Colonic mucosa (tissue), 4 donors: ENCODE measurements around the gene NOC2L. TPM values are rescaled to one million over a fixed set of nuclear protein-coding genes. Genes with fewer than 3 reads are reported as not detected.
A peak's percentile ranks its signal among the peaks of the same experiment; 100 is the strongest.

Experiments
- DNase-seq: peaks from one replicate; pipeline ENCODE4 v3.0.0-alpha.2; 2020
- H3K27ac ChIP-seq: fragments of 200-600 bp; one replicate; pipeline ENCODE4 v1.8.0; 2021
- H3K27me3 ChIP-seq: fragments of 200-600 bp; one replicate; pipeline ENCODE4 v1.8.0; 2021
- H3K36me3 ChIP-seq: fragments of 200-600 bp; one replicate; pipeline ENCODE4 v1.8.0; 2021
- H3K4me1 ChIP-seq: fragments of 200-600 bp; one replicate; pipeline ENCODE4 v1.8.0; 2021; ENCODE audit warnings: mild to moderate bottlenecking
- H3K4me3 ChIP-seq: fragments of 200-600 bp; one replicate; pipeline ENCODE4 v1.8.0; 2021
- H3K9ac ChIP-seq, 2 donors: one replicate each; pipeline ENCODE4 v1.7.0; 2013; ENCODE audit warnings: control low read depth in 2 of 2, low read depth in 2 of 2, low read length in 2 of 2
- H3K9me3 ChIP-seq: fragments of 200-600 bp; one replicate; pipeline ENCODE4 v1.8.0; 2021
- CTCF ChIP-seq: fragments of 200-600 bp; IDR thresholded peaks from one replicate; pipeline ENCODE4 v1.8.0; 2022; ENCODE audit warnings: antibody characterized with exemption, mild to moderate bottlenecking
- intact Hi-C: fragments of 100-400 bp; cut with DNase I; formaldehyde crosslinking; loops from one replicate; pipeline ENCODE4 v1.14.1; 2022
- total RNA-seq, 2 donors: library from RNA; stranded (reverse); fragmentation: NEBNext Ultra II Directional in 1 of 2; extraction: Animal tissue kit (Norgen Biotek cat#: 25700) in 1 of 2; gene quantifications; one replicate each; pipeline ENCODE4 v1.2.1, GENCODE V29; 2021
- donor health status: healthy.
- donor health status: DM: no; HTN: no; CAD: no.
- donor health status: DM: no; HTN: no; CAD: no.

NOC2L gene
- total RNA-seq, 2 donors from 2014 or later: 46.9 to 127 TPM

GRCh38 chr1:1004420-1004779 lies 45.3 kb upstream of the NOC2L start:
- no peak overlapping the region for H3K9ac ChIP-seq
- intact Hi-C loops: no loop called here
- H3K27ac ChIP-seq: no peak overlapping the region
- DNase-seq: no peak
- no peak overlapping the region for H3K4me3 ChIP-seq
- no peak for TF ChIP-seq CTCF
- no peaks in the 10 kb centered on the region for H3K9me3 ChIP-seq
- peaks cover 21% of the 10 kb centered on the region for H3K4me1 ChIP-seq
- no peaks in the 10 kb centered on the region for H3K27me3 ChIP-seq
- no peaks in the 10 kb centered on the region for H3K36me3 ChIP-seq

GRCh38 chr1:1003618-1004419 lies 44.8 kb upstream of the NOC2L start:
- intact Hi-C loops: no loop called here
- Histone ChIP-seq H3K4me1 (peaks cover 21% of the 10 kb centered on the region), H3K36me3 (no peaks in the 10 kb centered on the region), H3K9ac (no peak overlapping the region), H3K4me3 (no peak overlapping the region), H3K27ac (no peak overlapping the region), H3K27me3 (peaks cover 2% of the 10 kb centered on the region), H3K9me3 (no peaks in the 10 kb centered on the region)
- no peak for TF ChIP-seq CTCF
- DNase-seq: no peak

GRCh38 chr1:1001057-1001783 lies 42.2 kb upstream of the NOC2L start:
- H3K36me3 ChIP-seq: no peaks in the 10 kb centered on the region
- intact Hi-C loops: no loop called here
- H3K9me3 ChIP-seq: no peaks in the 10 kb centered on the region
- H3K4me1 ChIP-seq: peaks cover 21% of the 10 kb centered on the region
- peak overlapping the region; percentile 46 to 73 for H3K9ac ChIP-seq
- no peak for TF ChIP-seq CTCF
- peak overlapping the region; percentile 91 for H3K27ac ChIP-seq
- H3K4me3 ChIP-seq: peak overlapping the region; percentile 54
- H3K27me3 ChIP-seq: peaks cover 14% of the 10 kb centered on the region
- peak; percentile 30 for DNase-seq

- H3K4me3 ChIP-seq: peak overlapping the region; percentile 54
- no peaks in the 10 kb centered on the region for H3K36me3 ChIP-seq
- TF ChIP-seq CTCF: no peak
- H3K27me3 ChIP-seq: peaks cover 14% of the 10 kb centered on the region
- H3K4me1 ChIP-seq: peaks cover 15% of the 10 kb centered on the region
- H3K9ac ChIP-seq: peak overlapping the region; percentile 46 to 73
- peak overlapping the region; percentile 91 for H3K27ac ChIP-seq
- peak; percentile 82 for DNase-seq
- H3K9me3 ChIP-seq: no peaks in the 10 kb centered on the region
- intact Hi-C loops: no loop called here
Observed at GRCh38 chr1:1000357-1001056, 41.5 kb upstream of the NOC2L start.

- intact Hi-C loops: no loop called here
- DNase-seq: peak; percentile 94
- no peak for TF ChIP-seq CTCF
- H3K36me3 ChIP-seq: no peaks in the 10 kb centered on the region
- H3K27ac ChIP-seq: peak within 1 kb of the TSS; percentile 91
- H3K27me3 ChIP-seq: peaks cover 14% of the 10 kb centered on the region
- H3K9me3 ChIP-seq: no peaks in the 10 kb centered on the region
- H3K4me3 ChIP-seq: peak within 1 kb of the TSS; percentile 54
- H3K9ac ChIP-seq: peak within 1 kb of the TSS; percentile 46 to 73
- peaks cover 8% of the 10 kb centered on the region for H3K4me1 ChIP-seq
Observed at GRCh38 chr1:999725-1000356, 40.8 kb upstream of the NOC2L start, which contains the start of gene HES4. TSS of gene HES4 (minus strand) at chr1:1000097. CDS start at chr1:999973, 124 bp downstream.
